Measurements from ENCODE around the gene GSN. TPM values are rescaled to one million over a fixed set of nuclear protein-coding genes. Genes with fewer than 3 reads are reported as not detected.

The GSN gene
- polyA plus RNA-seq, 1 of the 3 experiments (the other 2 are of a cell fraction), result 168 TPM

DNA sequence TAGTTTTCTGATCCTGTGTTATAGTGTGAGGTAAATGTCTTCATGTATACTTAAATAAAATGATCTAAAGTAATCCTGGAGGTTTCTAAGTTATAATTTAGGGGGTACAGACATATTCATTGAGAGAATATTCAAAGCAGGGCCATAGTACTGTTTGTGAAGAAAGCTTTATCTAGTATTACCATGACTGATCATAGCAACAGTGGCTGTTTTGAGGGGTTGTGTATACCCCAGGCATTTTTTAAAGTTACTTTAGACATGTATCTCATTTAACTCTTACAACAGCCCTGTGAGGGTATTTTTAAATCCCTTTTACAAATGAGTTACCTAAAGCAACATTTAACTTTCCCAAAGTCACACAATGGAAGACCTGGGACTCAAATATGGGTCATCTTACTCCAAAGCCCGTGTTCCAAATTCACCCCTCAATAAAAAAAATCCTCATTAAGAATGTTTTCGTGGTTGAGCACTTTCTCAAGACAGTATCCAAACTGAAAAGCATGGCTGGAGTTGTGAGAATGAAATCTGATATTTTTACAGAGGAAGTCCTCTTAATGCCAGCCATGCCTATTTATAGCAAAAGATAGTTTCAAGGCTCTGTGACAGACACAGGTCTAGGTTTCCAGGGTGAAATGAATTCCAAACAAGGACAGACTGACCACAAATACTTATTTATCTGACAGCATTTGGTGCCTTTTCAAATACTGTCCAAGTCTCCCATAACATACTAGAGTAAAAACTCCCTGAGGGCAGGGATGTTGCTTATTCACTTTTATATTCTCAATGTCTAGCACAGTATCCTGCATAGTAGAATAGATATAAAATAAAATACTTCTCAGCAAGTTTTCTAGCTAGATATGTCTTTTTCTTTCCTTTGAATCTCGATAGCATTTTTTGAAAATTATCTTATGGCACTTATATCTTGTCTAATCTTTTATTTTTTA lies 91.7 kb downstream of the GSN start:
- Histone ChIP-seq H3K27me3 (ENCODE audit: insufficient read depth) (no peaks in the 10 kb centered on the region), H3K9me2 (no peaks in the 10 kb centered on the region), H3K4me1 (ENCODE audit: control insufficient read depth in 1 of 2, insufficient read depth in 2 of 2, low read depth in 1 of 2, low read length in 1 of 2) (peaks cover 15 to 44% of the 10 kb centered on the region in 2 experiments; a peak in 3 of 4 replicates), H2AFZ (ENCODE audit: low read depth) (no peak overlapping the region), H3K9ac (no peak overlapping the region), H3K4me2 (no peak overlapping the region), H3K79me2 (ENCODE audit: insufficient read depth) (peaks cover 47% of the 10 kb centered on the region), H3K36me3 (replicated peaks in 1 of 2; ENCODE audit: control insufficient read depth in 1 of 2, insufficient read depth in 2 of 2, low read length in 1 of 2) (peaks cover 0 to 3% of the 10 kb centered on the region in 2 experiments), H3K4me3 (ENCODE audit: low read depth in 2 of 2, low read length in 1 of 2) (no peak overlapping the region), H4K20me1 (ENCODE audit: insufficient read depth) (no peaks in the 10 kb centered on the region), H3F3A (replicated peaks; ENCODE audit: insufficient read depth) (peaks cover 34% of the 10 kb centered on the region), H3K9me3 (no peaks in the 10 kb centered on the region), H3K27ac (ENCODE audit: low read depth in 2 of 2, low read length in 1 of 2) (peak overlapping the region in 1 of 2 experiments; percentile 92; a peak in 3 of 4 replicates)
- 96% methylated on average over 3 of the region's 3 CpGs for WGBS (ENCODE audit: low lambda C conversion rate)
- CTCF ChIA-PET, result no interaction called here
- no peak for DNase-seq
- TF ChIP-seq TCF12 (IDR thresholded peaks at IDR 0.05) (peak; percentile 11; the same call in 1 of the 2 replicates), RCOR1 (IDR thresholded peaks at IDR 0.05; ENCODE audit: low read length) (no peak), MEF2A (IDR thresholded peaks at IDR 0.05; ENCODE audit: borderline replicate concordance, low read depth) (peak; percentile 45; the same call in 1 of the 2 replicates)
- POLR2A ChIA-PET, result no interaction called here

DNA sequence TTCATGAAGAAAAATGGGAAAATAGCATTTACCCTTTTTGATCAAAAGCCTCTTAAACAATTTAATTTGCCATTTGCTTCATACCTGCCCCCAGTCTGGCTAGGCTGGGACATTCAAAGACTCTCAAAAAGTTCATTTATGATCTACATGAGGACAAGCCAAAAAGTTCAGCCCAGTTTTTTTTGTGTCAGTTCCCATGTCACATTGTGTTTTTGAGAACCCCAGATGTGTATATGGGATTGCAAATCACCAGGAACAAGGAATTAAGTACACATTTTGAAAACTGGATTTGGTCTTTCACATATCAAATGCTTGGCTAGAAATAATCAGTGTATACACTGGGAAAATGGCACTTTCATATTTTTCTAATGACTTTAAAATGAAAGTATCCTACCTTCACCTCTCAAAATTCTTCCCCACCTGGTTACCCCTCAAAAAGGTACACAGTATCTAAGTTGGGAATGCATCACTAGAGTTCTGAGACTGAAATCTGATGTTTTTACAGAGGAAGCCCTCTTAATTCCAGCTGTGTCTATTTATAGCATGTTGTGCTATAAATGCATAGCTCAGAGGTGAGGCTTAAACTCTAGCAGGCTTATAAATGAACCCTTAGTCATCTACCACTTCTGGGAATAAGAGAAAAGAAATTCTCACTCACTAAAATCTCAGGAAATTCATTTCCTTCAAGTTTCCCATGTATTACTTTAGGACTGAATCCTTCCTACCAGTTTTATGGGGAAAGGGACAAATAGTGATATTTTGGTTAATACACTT lies 92.8 kb downstream of the GSN start:
- Histone ChIP-seq H3K36me3 (replicated peaks in 1 of 2; ENCODE audit: control insufficient read depth in 1 of 2, insufficient read depth in 2 of 2, low read length in 1 of 2) (no peaks in the 10 kb centered on the region), H3K4me1 (ENCODE audit: control insufficient read depth in 1 of 2, insufficient read depth in 2 of 2, low read depth in 1 of 2, low read length in 1 of 2) (peaks cover 20 to 55% of the 10 kb centered on the region in 2 experiments; a peak in 3 of 4 replicates), H3K27me3 (ENCODE audit: insufficient read depth) (no peaks in the 10 kb centered on the region), H4K20me1 (ENCODE audit: insufficient read depth) (no peaks in the 10 kb centered on the region), H3K4me3 (ENCODE audit: low read depth in 2 of 2, low read length in 1 of 2) (no peak overlapping the region), H3K9me2 (no peaks in the 10 kb centered on the region), H3K79me2 (ENCODE audit: insufficient read depth) (peaks cover 58% of the 10 kb centered on the region), H3K9me3 (no peaks in the 10 kb centered on the region), H3F3A (replicated peaks; ENCODE audit: insufficient read depth) (peaks cover 38% of the 10 kb centered on the region), H3K4me2 (peak overlapping the region; percentile 13; the same call in 1 of the 2 replicates), H3K27ac (ENCODE audit: low read depth in 2 of 2, low read length in 1 of 2) (peak overlapping the region; percentile 28 to 92), H2AFZ (ENCODE audit: low read depth) (no peak overlapping the region), H3K9ac (peak overlapping the region; percentile 23; the same call in 1 of the 2 replicates)
- ChIA-PET POLR2A (no interaction called here), CTCF (no interaction called here)
- DNase-seq, result no peak
- TF ChIP-seq, protein P1, sequence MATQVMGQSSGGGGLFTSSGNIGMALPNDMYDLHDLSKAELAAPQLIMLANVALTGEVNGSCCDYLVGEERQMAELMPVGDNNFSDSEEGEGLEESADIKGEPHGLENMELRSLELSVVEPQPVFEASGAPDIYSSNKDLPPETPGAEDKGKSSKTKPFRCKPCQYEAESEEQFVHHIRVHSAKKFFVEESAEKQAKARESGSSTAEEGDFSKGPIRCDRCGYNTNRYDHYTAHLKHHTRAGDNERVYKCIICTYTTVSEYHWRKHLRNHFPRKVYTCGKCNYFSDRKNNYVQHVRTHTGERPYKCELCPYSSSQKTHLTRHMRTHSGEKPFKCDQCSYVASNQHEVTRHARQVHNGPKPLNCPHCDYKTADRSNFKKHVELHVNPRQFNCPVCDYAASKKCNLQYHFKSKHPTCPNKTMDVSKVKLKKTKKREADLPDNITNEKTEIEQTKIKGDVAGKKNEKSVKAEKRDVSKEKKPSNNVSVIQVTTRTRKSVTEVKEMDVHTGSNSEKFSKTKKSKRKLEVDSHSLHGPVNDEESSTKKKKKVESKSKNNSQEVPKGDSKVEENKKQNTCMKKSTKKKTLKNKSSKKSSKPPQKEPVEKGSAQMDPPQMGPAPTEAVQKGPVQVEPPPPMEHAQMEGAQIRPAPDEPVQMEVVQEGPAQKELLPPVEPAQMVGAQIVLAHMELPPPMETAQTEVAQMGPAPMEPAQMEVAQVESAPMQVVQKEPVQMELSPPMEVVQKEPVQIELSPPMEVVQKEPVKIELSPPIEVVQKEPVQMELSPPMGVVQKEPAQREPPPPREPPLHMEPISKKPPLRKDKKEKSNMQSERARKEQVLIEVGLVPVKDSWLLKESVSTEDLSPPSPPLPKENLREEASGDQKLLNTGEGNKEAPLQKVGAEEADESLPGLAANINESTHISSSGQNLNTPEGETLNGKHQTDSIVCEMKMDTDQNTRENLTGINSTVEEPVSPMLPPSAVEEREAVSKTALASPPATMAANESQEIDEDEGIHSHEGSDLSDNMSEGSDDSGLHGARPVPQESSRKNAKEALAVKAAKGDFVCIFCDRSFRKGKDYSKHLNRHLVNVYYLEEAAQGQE (IDR thresholded peaks at IDR 0.05; ENCODE audit: low read depth, low read length), result no peak
- TF ChIP-seq POLR2AphosphoS5 (IDR thresholded peaks at IDR 0.05; ENCODE audit: low read depth, low read length), result peak; percentile 52; the same call in 1 of the 2 replicates
- no peak for TF ChIP-seq TEAD4 (IDR thresholded peaks at IDR 0.05; ENCODE audit: borderline replicate concordance, insufficient read depth)
- no peak for TF ChIP-seq GABPA (IDR thresholded peaks at IDR 0.05; ENCODE audit: low read depth)
- TF ChIP-seq, protein P2, sequence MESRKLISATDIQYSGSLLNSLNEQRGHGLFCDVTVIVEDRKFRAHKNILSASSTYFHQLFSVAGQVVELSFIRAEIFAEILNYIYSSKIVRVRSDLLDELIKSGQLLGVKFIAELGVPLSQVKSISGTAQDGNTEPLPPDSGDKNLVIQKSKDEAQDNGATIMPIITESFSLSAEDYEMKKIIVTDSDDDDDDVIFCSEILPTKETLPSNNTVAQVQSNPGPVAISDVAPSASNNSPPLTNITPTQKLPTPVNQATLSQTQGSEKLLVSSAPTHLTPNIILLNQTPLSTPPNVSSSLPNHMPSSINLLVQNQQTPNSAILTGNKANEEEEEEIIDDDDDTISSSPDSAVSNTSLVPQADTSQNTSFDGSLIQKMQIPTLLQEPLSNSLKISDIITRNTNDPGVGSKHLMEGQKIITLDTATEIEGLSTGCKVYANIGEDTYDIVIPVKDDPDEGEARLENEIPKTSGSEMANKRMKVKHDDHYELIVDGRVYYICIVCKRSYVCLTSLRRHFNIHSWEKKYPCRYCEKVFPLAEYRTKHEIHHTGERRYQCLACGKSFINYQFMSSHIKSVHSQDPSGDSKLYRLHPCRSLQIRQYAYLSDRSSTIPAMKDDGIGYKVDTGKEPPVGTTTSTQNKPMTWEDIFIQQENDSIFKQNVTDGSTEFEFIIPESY (IDR thresholded peaks at IDR 0.05; ENCODE audit: borderline replicate concordance, low read depth), result no peak
- no peak for TF ChIP-seq FOXM1 (IDR thresholded peaks at IDR 0.05; ENCODE audit: low read depth)
- no peak for TF ChIP-seq GATA2 (CRISPR knock-in tag; IDR thresholded peaks at IDR 0.05)
- TF ChIP-seq TCF12 (IDR thresholded peaks at IDR 0.05), result peak; percentile 52
- TF ChIP-seq, protein P3, sequence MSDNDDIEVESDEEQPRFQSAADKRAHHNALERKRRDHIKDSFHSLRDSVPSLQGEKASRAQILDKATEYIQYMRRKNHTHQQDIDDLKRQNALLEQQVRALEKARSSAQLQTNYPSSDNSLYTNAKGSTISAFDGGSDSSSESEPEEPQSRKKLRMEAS (IDR thresholded peaks at IDR 0.05; ENCODE audit: low read depth), result no peak
- TF ChIP-seq JUND (IDR thresholded peaks at IDR 0.05), result no peak; the same call in 1 of the 2 replicates
- TF ChIP-seq NRF1 (IDR thresholded peaks at IDR 0.05; ENCODE audit: low read depth, low read length), result no peak
- TF ChIP-seq YY1 (IDR thresholded peaks at IDR 0.05; ENCODE audit: low read depth), result no peak
- peak; percentile 54; the same call in 1 of the 2 replicates for TF ChIP-seq FOSL2 (IDR thresholded peaks at IDR 0.05; ENCODE audit: borderline replicate concordance, low read depth)
- no peak for TF ChIP-seq CHD2 (IDR thresholded peaks at IDR 0.05; ENCODE audit: low read length, partially characterized antibody)
- no peak for TF ChIP-seq RAD21 (IDR thresholded peaks at IDR 0.05; ENCODE audit: low read length)
- TF ChIP-seq NFIC (IDR thresholded peaks at IDR 0.05; ENCODE audit: borderline replicate concordance), result no peak
- peak; percentile 69 for TF ChIP-seq RXRA (IDR thresholded peaks at IDR 0.05; ENCODE audit: borderline replicate concordance, low read depth)
- no peak for TF ChIP-seq MXI1 (IDR thresholded peaks at IDR 0.05; ENCODE audit: low read depth, low read length)
- peak; percentile 97 for TF ChIP-seq MEF2A (IDR thresholded peaks at IDR 0.05; ENCODE audit: borderline replicate concordance, low read depth)
